Kidney (tissue), 14 donors: ENCODE results near the gene PCDH9. TPM values are rescaled to one million over a fixed set of nuclear protein-coding genes. Genes with fewer than 3 reads are reported as not detected.

Experiments
- DNase-seq, 5 donors: peaks; one replicate each; pipeline ENCODE4 v3.0.0-alpha.2; 2013 to 2020
- FAIRE-seq: peaks from 2 replicates; lab custom pipeline; 2012; peaks lifted over from hg19 to GRCh38; lab: Jason Lieb, UNC
- H3K27ac ChIP-seq, 2 donors: one replicate each; pipeline ENCODE4 v1.7.0; 2013; ENCODE audit warnings: low read depth in 2 of 2, low read length in 2 of 2, inconsistent platforms in 1 of 2
- H3K27me3 ChIP-seq: one replicate; pipeline ENCODE4 v1.7.1; 2013; ENCODE audit warnings: low read length, inconsistent platforms; ENCODE audit not compliant: control insufficient read depth, insufficient read depth
- H3K36me3 ChIP-seq, 3 donors: one replicate each; pipeline versions ENCODE4 v1.7.0 to v1.7.1; 2013; ENCODE audit warnings: low read length in 3 of 3, control low read depth in 1 of 3, inconsistent platforms in 1 of 3; ENCODE audit not compliant: insufficient read depth in 3 of 3, control insufficient read depth in 2 of 3
- H3K4me1 ChIP-seq, 3 donors: one replicate each; pipeline versions ENCODE4 v1.7.0 to v1.7.1; 2013; ENCODE audit warnings: low read length in 3 of 3, inconsistent platforms in 1 of 3, low read depth in 1 of 3; ENCODE audit not compliant: control insufficient read depth in 2 of 3, insufficient read depth in 2 of 3
- H3K4me3 ChIP-seq, 3 donors: one replicate each; pipeline versions ENCODE4 v1.7.0 to v1.8.1; 2013; ENCODE audit warnings: low read length in 3 of 3, control low read depth in 1 of 3, inconsistent platforms in 1 of 3
- H3K9ac ChIP-seq, 3 donors: one replicate each; pipeline versions ENCODE4 v1.7.0 to v1.7.1; 2013; ENCODE audit warnings: low read length in 3 of 3, control low read depth in 1 of 3, inconsistent platforms in 1 of 3
- H3K9me3 ChIP-seq, 3 donors: one replicate each; pipeline versions ENCODE4 v1.7.0 to v1.7.1; 2013; ENCODE audit warnings: low read length in 3 of 3, control low read depth in 1 of 3, inconsistent platforms in 1 of 3; ENCODE audit not compliant: control insufficient read depth in 2 of 3, insufficient read depth in 1 of 3
- intact Hi-C: fragments of 100-400 bp; cut with DNase I; formaldehyde crosslinking; loops from one replicate; pipeline ENCODE4 v1.11.1; 2022
- polyA plus RNA-seq: library from polyadenylated mRNA; stranded (reverse); fragments of 350-450 nt; fragmentation: Illumina TruSeq; extraction: RNeasy Lipid Tissue Mini Kit (QIAGEN cat#74804); gene quantifications from one replicate; pipeline ENCODE4 v1.2.3, GENCODE V29; 2014; ENCODE audit warnings: low read depth, low replicate concordance; ENCODE audit not compliant: insufficient read depth
- total RNA-seq: library from RNA; stranded (reverse); fragmentation: NEBNext Ultra II Directional; extraction: Animal tissue kit (Norgen Biotek cat#: 25700); gene quantifications from one replicate; pipeline ENCODE4 v1.2.1, GENCODE V29; 2021
- TF ChIP-seq, protein P1 (sequence below): IDR thresholded peaks from 3 replicates; pipeline ENCODE4 v1.5.1; 2012; ENCODE audit warnings: mild to moderate bottlenecking, moderate library complexity, borderline replicate concordance; ENCODE audit not compliant: insufficient read depth; ENCODE audit errors: extremely low read depth
- donor health status: control.
- donor health status: control.
- donor health status: control.
- donor health status: control.
- donor health status: control.
- donor health status: DM: yes; HTN: yes; CAD: no.
- donor health status: Normal renal cell carcinoma (clear cell type).

PCDH9 gene
- total and polyA plus RNA-seq, 2 donors from 2014 or later, result 1.6 to 9.5 TPM

DNA sequence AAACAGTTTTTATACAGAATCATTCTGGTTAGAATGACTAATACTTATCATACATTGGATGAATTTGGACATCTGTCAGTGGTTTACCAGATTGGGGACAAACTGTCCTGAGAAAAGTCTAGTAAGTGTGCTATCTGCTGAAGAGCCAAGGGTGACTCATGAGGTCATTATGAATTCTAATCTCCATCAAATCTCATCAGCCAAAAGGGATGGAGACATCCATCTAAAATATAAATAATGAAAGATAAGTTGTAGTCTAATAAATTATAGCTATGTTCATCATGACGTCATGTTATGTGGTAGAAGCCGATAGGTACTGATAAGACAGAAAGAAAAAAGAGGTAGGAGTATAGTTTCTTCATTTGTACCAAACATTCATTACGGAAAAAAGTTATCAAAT is 804.4 kb downstream of the PCDH9 start:
- Histone ChIP-seq H3K27ac (no peak overlapping the region), H3K4me1 (peaks cover 0 to 2% (median 0%) of the 10 kb centered on the region in 3 donors), H3K4me3 (no peak overlapping the region), H3K9me3 (no peaks in the 10 kb centered on the region), H3K9ac (no peak overlapping the region), H3K27me3 (no peaks in the 10 kb centered on the region), H3K36me3 (no peaks in the 10 kb centered on the region)
- FAIRE-seq (no peak), DNase-seq (no peak)
- TF ChIP-seq, protein P1, sequence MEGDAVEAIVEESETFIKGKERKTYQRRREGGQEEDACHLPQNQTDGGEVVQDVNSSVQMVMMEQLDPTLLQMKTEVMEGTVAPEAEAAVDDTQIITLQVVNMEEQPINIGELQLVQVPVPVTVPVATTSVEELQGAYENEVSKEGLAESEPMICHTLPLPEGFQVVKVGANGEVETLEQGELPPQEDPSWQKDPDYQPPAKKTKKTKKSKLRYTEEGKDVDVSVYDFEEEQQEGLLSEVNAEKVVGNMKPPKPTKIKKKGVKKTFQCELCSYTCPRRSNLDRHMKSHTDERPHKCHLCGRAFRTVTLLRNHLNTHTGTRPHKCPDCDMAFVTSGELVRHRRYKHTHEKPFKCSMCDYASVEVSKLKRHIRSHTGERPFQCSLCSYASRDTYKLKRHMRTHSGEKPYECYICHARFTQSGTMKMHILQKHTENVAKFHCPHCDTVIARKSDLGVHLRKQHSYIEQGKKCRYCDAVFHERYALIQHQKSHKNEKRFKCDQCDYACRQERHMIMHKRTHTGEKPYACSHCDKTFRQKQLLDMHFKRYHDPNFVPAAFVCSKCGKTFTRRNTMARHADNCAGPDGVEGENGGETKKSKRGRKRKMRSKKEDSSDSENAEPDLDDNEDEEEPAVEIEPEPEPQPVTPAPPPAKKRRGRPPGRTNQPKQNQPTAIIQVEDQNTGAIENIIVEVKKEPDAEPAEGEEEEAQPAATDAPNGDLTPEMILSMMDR, result no peak
- intact Hi-C loops, result no loop called here

- no peak for DNase-seq
- intact Hi-C loops, result no loop called here
Measured at GRCh38 chr13:66424422-66424821, 805.7 kb downstream of the PCDH9 start.

GRCh38 chr13:66415444-66415843 is 814.7 kb downstream of the PCDH9 start:
- TF ChIP-seq, protein P1, result no peak
- no peak overlapping the region for H3K27ac ChIP-seq
- no peak overlapping the region for H3K9ac ChIP-seq
- no peak overlapping the region for H3K4me3 ChIP-seq
- peaks cover 0 to 5% (median 0%) of the 10 kb centered on the region in 3 donors for H3K4me1 ChIP-seq
- no peaks in the 10 kb centered on the region for H3K9me3 ChIP-seq
- FAIRE-seq (no peak), DNase-seq (no peak)
- intact Hi-C loops, result no loop called here
- H3K36me3 ChIP-seq, result no peaks in the 10 kb centered on the region
- H3K27me3 ChIP-seq, result no peaks in the 10 kb centered on the region

More at GRCh38 chr13:66424422-66424821, 805.7 kb downstream of the PCDH9 start:
- FAIRE-seq, result no peak
- H3K9ac ChIP-seq, result no peak overlapping the region
- no peaks in the 10 kb centered on the region for H3K9me3 ChIP-seq
- H3K4me1 ChIP-seq, result peaks cover 0 to 2% (median 0%) of the 10 kb centered on the region in 3 donors
- TF ChIP-seq, protein P1, result no peak
- H3K27me3 ChIP-seq, result no peaks in the 10 kb centered on the region
- H3K27ac ChIP-seq, result no peak overlapping the region
- H3K36me3 ChIP-seq, result no peaks in the 10 kb centered on the region
- no peak overlapping the region for H3K4me3 ChIP-seq

DNA sequence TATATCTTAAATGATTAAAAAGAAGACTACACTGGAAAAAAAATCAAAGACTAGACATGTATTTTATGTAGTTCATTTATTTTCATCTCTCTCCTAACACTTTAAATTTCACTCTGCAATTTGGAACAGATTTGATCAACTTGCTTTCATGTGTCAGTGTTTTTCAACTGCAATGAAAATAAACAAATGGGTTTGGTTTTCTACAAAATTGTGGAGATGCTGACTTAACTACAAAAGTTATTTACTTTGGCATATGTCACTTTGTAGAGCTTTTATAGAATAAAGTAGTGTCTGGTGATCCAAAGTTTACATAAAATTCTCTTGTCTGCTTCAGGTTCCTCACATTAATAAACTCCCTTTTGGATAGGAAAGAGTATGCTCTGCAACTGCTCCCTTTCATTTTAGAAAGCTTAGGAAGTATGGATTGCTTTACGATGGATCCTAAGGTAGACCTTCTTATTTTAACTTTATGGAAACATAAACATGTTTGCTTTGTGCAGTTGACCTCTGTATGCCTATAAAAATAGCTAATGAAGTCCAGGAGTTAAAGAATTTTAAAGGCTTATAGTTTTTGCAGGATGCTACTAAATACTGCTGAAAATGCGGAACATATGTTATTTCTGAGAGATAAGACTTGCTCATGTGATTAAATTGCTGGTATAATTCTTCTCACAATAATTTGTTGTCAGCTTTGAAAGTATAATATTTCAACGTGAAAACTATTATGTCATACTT is 815.9 kb downstream of the PCDH9 start:
- DNase-seq (peak in 2 of 5 donors; percentile 34 to 65), FAIRE-seq (no peak)
- no peak overlapping the region for H3K4me3 ChIP-seq
- H3K9me3 ChIP-seq, result no peaks in the 10 kb centered on the region
- no peak overlapping the region for H3K9ac ChIP-seq
- H3K4me1 ChIP-seq, result peaks cover 0 to 5% (median 0%) of the 10 kb centered on the region in 3 donors
- intact Hi-C loops, result no loop called here
- H3K27ac ChIP-seq, result no peak overlapping the region
- no peaks in the 10 kb centered on the region for H3K27me3 ChIP-seq
- TF ChIP-seq, protein P1, result no peak
- H3K36me3 ChIP-seq, result no peaks in the 10 kb centered on the region
